GM12878 (cell line): Measurements from ENCODE around the gene COL4A1. TPM values are rescaled to one million over a fixed set of nuclear protein-coding genes. Genes with fewer than 3 reads are reported as not detected.

Experiments
- CEBPB ChIP-seq, 2 experiments: fragments of 150-350 bp in 1 of 2; IDR thresholded peaks; 2 replicates each; pipeline ENCODE4 v1.6.1; 2012 to 2014; ENCODE audit warnings: low read depth in 2 of 2, low read length in 2 of 2, borderline replicate concordance in 1 of 2, inconsistent platforms in 1 of 2
- REST ChIP-seq: IDR thresholded peaks from 2 replicates; pipeline ENCODE4 v1.6.1; 2012; ENCODE audit warnings: mild to moderate bottlenecking, low read depth, low read length
- SRF ChIP-seq, 2 experiments: IDR thresholded peaks; 2 replicates each; pipeline ENCODE4 v1.6.1; 2011; ENCODE audit warnings: low read depth in 2 of 2, low read length in 2 of 2, mild to moderate bottlenecking in 1 of 2, moderate library complexity in 1 of 2
- ZNF622 ChIP-seq: fragments of 450-650 bp; IDR thresholded peaks from 2 replicates; pipeline ENCODE4 v1.6.1; 2017; ENCODE audit warnings: mild to moderate bottlenecking, inconsistent platforms
- polyA plus RNA-seq, 11 experiments: library from polyadenylated mRNA; depleted of rRNA in 4 of 11; unstranded in 6 of 11; stranded (reverse) in 5 of 11; fragments of >200 nt; fragmentation: Nextera tagmentation in 4 of 11; fragmentation: Illumina TruSeq in 1 of 11; extraction: Ambion mirVana in 4 of 11; extraction: Trizol in 1 of 11; gene quantifications; 1 replicate in 1 of 11; 2 replicates in 10 of 11; pipeline versions ENCODE4 v1.2.1 to v1.2.3, GENCODE V29; 2011 to 2016; ENCODE audit warnings: inconsistent platforms in 2 of 11, missing spikeins in 2 of 11, low read depth in 1 of 11
- total RNA-seq, 4 experiments: library from RNA; depleted of rRNA in 3 of 4; stranded (reverse); fragments of >200 nt in 3 of 4; fragmentation: Illumina TruSeq in 1 of 4; extraction: Trizol in 1 of 4; gene quantifications; 2 replicates each; pipeline versions ENCODE4 v1.2.1 to v1.2.3, GENCODE V29; 2013 to 2021
- TF ChIP-seq, protein P1 (sequence below): fragments of 450-650 bp; IDR thresholded peaks from 2 replicates; pipeline ENCODE4 v1.6.1; 2017; ENCODE audit warnings: mild to moderate bottlenecking, moderate library complexity

Gene COL4A1
- total and polyA plus RNA-seq, 10 of the 15 experiments (the other 5 are each of a cell fraction or from before 2014, with no cell fraction given) = 0.07 to 0.31 (median 0.13) TPM; not detected in 6

DNA sequence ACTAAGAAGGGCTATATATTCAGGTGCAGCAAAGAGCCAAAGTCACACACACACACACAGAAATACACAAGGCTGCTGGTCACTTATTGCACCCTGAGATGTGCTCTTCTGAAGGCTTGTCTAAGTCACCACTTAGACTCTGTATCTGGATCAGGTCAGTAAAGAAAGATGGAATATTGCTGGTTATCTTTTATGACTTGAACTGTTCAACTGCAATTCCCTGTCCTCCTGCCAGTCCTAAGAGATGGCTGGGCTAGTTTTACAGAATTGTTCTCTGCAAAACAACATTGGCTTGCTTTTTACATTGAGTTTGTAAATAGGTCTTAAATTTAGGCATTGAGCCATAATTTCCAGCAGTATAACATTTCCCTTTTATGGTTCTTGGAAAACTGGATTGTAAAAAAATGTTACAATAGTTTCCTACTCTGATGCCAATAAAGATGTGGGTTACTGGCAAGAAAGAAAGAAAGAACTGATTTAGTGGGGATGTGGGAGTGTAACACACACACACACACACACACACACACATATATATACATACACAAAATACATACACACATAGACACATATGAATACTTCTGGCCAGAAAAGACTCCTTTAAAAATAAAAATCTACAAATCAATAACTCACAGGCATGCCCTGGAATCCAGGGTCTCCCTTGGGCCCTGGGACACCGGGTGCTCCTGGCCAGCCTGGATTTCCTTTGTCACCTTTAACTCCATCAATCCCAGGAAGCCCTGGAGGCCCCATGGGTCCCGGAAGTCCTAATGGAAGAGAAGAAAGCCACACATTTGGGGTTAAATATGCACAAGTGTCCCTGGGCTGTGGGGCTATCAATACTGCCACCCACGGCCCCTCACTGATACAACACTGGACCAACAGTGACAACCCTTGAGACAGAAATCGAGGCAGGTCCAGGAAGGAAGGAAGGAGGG is 137.7 kb downstream of the COL4A1 start (continued):
- TF ChIP-seq REST = no peak
- no peak for TF ChIP-seq CEBPB (IDR thresholded peaks at IDR 0.05; ENCODE audit: borderline replicate concordance in 1 of 2, low read depth in 2 of 2, low read length in 2 of 2)
- TF ChIP-seq, protein P1, sequence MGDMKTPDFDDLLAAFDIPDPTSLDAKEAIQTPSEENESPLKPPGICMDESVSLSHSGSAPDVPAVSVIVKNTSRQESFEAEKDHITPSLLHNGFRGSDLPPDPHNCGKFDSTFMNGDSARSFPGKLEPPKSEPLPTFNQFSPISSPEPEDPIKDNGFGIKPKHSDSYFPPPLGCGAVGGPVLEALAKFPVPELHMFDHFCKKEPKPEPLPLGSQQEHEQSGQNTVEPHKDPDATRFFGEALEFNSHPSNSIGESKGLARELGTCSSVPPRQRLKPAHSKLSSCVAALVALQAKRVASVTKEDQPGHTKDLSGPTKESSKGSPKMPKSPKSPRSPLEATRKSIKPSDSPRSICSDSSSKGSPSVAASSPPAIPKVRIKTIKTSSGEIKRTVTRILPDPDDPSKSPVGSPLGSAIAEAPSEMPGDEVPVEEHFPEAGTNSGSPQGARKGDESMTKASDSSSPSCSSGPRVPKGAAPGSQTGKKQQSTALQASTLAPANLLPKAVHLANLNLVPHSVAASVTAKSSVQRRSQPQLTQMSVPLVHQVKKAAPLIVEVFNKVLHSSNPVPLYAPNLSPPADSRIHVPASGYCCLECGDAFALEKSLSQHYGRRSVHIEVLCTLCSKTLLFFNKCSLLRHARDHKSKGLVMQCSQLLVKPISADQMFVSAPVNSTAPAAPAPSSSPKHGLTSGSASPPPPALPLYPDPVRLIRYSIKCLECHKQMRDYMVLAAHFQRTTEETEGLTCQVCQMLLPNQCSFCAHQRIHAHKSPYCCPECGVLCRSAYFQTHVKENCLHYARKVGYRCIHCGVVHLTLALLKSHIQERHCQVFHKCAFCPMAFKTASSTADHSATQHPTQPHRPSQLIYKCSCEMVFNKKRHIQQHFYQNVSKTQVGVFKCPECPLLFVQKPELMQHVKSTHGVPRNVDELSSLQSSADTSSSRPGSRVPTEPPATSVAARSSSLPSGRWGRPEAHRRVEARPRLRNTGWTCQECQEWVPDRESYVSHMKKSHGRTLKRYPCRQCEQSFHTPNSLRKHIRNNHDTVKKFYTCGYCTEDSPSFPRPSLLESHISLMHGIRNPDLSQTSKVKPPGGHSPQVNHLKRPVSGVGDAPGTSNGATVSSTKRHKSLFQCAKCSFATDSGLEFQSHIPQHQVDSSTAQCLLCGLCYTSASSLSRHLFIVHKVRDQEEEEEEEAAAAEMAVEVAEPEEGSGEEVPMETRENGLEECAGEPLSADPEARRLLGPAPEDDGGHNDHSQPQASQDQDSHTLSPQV = no peak
- TF ChIP-seq SRF (IDR thresholded peaks at IDR 0.05; ENCODE audit: low read depth in 2 of 2, low read length in 2 of 2) = no peak
- TF ChIP-seq ZNF622 = no peak
- TF ChIP-seq, all 136 proteins: peak for 0
